DOHH2 (cell line): ENCODE results near the gene FAM83F.

ENCODE experiments used
- H3F3A ChIP-seq: fragments of 200-600 bp; sonication (generic), shearing (Covaris generic); 2 replicates; pipeline ENCODE4 v1.6.0; 2016; ENCODE audit warnings: antibody characterized with exemption, mild to moderate bottlenecking; ENCODE audit not compliant: control insufficient read depth, insufficient read depth
- H3K27ac ChIP-seq: fragments of 200-600 bp; sonication (generic); 2 replicates; pipeline ENCODE4 v1.5.1; 2014; ENCODE audit warnings: low read depth, mild to moderate bottlenecking, low read length, moderate library complexity
- H3K27me3 ChIP-seq: fragments of 200-600 bp; sonication (generic); 2 replicates; pipeline ENCODE4 v1.6.1; 2014; ENCODE audit warnings: mild to moderate bottlenecking, low read length, mixed read lengths; ENCODE audit not compliant: control insufficient read depth
- H3K36me3 ChIP-seq: fragments of 200-600 bp; sonication (generic); 2 replicates; pipeline ENCODE4 v1.6.1; 2014; ENCODE audit warnings: mild to moderate bottlenecking, low read length, moderate library complexity, mixed read lengths; ENCODE audit not compliant: control insufficient read depth
- H3K4me1 ChIP-seq: fragments of 200-600 bp; sonication (generic); 2 replicates; pipeline ENCODE4 v1.6.1; 2014; ENCODE audit warnings: mild to moderate bottlenecking, low read length, mixed read lengths; ENCODE audit not compliant: control insufficient read depth
- H3K4me2 ChIP-seq: fragments of 200-600 bp; sonication (generic); 2 replicates; pipeline ENCODE4 v1.6.0; 2014; ENCODE audit warnings: mild to moderate bottlenecking, low read length, moderate library complexity
- H3K4me3 ChIP-seq: fragments of 200-600 bp; sonication (generic); 2 replicates; pipeline ENCODE4 v1.5.1; 2014; ENCODE audit warnings: mild to moderate bottlenecking, low read length, mixed read lengths
- H3K79me2 ChIP-seq: fragments of 200-600 bp; sonication (generic); 2 replicates; pipeline ENCODE4 v1.6.1; 2014; ENCODE audit warnings: mild to moderate bottlenecking, low read length, mixed read lengths; ENCODE audit not compliant: control insufficient read depth
- H3K9me2 ChIP-seq: fragments of 200-600 bp; sonication (generic); replicated peaks from 2 replicates; pipeline ENCODE4 v1.6.1; 2014; ENCODE audit warnings: mild to moderate bottlenecking, low read length, mixed read lengths; ENCODE audit not compliant: control insufficient read depth
- H3K9me3 ChIP-seq: fragments of 200-600 bp; sonication (generic); 2 replicates; pipeline ENCODE4 v1.6.1; 2014; ENCODE audit warnings: antibody characterized with exemption, low read length, mixed read lengths; ENCODE audit not compliant: control insufficient read depth, insufficient read depth
- H4K20me1 ChIP-seq: fragments of 200-600 bp; sonication (generic); 2 replicates; pipeline ENCODE4 v1.6.0; 2014; ENCODE audit warnings: low read depth, mild to moderate bottlenecking, antibody characterized with exemption, low read length, moderate library complexity; ENCODE audit not compliant: control insufficient read depth, insufficient read depth
- EZH2phosphoT487 ChIP-seq: fragments of 200-600 bp; sonication (generic); IDR thresholded peaks from 2 replicates; pipeline ENCODE4 v1.6.1; 2017; ENCODE audit warnings: borderline replicate concordance, mild to moderate bottlenecking, antibody characterized with exemption, low read length, moderate library complexity, mixed read lengths
- TF ChIP-seq, protein P1 (sequence below): fragments of 200-600 bp; sonication (generic); IDR thresholded peaks from one replicate; pipeline ENCODE4 v1.5.1; 2014; ENCODE audit warnings: antibody characterized with exemption, mild to moderate bottlenecking, low read depth, low read length; ENCODE audit not compliant: poor library complexity, severe bottlenecking

The FAM83F gene

DNA sequence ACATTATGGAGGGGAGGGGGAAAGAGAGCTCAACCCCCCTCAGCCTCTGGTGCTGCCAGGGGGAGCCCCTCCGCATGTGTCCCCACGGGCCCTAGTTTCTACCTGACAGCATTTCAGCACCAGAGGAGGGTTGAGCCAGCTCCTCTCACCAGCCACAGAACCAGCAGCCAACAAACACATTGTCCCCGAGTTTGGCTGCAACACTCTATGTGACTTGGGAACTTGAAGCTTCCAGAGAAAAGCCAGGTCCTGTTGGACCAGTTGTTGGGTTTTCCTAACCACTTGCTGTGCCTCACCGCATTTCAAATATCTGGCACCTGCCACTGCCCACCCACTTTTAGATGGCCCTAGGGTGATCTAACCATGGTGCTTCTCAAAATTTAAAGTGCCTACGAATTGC is 21.1 kb upstream of the FAM83F start:
- Histone ChIP-seq H3K27me3 (peaks cover 40% of the 10 kb centered on the region), H3K79me2 (no peaks in the 10 kb centered on the region), H3F3A (no peaks in the 10 kb centered on the region), H3K9me3 (no peaks in the 10 kb centered on the region), H3K9me2 (no peaks in the 10 kb centered on the region), H3K4me3 (no peak overlapping the region), H4K20me1 (no peaks in the 10 kb centered on the region), H3K4me2 (no peak overlapping the region), H3K36me3 (no peaks in the 10 kb centered on the region), H3K4me1 (no peaks in the 10 kb centered on the region), H3K27ac (no peak overlapping the region)
- no peak for TF ChIP-seq EZH2phosphoT487

DNA sequence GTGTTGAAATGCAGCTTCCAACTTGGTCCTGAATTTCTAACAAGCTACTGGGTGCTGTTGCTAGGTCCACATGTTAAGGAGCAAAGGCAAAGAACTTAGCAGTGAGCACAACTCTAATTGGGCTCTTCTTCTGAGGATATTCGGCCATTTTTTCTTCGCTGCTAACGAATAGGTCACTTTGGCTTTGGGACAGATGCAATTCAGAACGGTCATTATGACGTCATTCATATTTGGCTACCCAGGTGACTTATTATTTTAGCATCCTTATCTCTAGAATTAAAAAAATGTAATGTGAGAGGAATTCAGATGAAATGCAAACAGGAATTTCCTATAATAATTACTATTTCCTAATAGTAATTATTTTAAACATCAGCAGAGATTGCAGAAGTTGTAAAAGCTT is 20.7 kb upstream of the FAM83F start:
- Histone ChIP-seq H3F3A (no peaks in the 10 kb centered on the region), H4K20me1 (no peaks in the 10 kb centered on the region), H3K9me2 (no peaks in the 10 kb centered on the region), H3K36me3 (no peaks in the 10 kb centered on the region), H3K4me2 (no peak overlapping the region), H3K9me3 (no peaks in the 10 kb centered on the region), H3K4me3 (no peak overlapping the region), H3K27ac (no peak overlapping the region), H3K4me1 (no peaks in the 10 kb centered on the region), H3K27me3 (peaks cover 36% of the 10 kb centered on the region), H3K79me2 (no peaks in the 10 kb centered on the region)
- no peak for TF ChIP-seq EZH2phosphoT487
- TF ChIP-seq, protein P1, sequence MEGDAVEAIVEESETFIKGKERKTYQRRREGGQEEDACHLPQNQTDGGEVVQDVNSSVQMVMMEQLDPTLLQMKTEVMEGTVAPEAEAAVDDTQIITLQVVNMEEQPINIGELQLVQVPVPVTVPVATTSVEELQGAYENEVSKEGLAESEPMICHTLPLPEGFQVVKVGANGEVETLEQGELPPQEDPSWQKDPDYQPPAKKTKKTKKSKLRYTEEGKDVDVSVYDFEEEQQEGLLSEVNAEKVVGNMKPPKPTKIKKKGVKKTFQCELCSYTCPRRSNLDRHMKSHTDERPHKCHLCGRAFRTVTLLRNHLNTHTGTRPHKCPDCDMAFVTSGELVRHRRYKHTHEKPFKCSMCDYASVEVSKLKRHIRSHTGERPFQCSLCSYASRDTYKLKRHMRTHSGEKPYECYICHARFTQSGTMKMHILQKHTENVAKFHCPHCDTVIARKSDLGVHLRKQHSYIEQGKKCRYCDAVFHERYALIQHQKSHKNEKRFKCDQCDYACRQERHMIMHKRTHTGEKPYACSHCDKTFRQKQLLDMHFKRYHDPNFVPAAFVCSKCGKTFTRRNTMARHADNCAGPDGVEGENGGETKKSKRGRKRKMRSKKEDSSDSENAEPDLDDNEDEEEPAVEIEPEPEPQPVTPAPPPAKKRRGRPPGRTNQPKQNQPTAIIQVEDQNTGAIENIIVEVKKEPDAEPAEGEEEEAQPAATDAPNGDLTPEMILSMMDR = no peak

DNA sequence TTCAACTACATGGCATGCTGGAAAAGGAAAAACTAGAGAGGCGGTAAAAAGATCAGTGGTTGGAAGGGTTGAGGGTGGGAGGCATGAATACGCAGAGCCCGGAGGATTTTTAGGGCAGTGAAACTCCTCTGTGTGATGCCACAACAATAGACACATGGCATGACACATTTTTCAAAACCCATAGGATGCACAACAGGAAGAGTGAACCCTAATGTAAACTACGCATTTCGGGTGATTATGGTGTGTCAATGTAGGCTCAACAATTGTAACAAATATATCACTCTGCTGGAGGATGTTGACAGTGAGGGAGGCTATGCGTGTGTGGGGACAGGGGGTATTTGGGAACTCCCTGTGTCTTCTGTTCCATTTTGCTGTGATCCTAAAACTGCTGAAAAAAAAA is 15.7 kb upstream of the FAM83F start:
- no peaks in the 10 kb centered on the region for H3K9me3 ChIP-seq
- H3K4me1 ChIP-seq = no peaks in the 10 kb centered on the region
- no peaks in the 10 kb centered on the region for H3K9me2 ChIP-seq
- no peak overlapping the region for H3K27ac ChIP-seq
- H3K79me2 ChIP-seq = no peaks in the 10 kb centered on the region
- H3K4me3 ChIP-seq = no peak overlapping the region
- H3F3A ChIP-seq = no peaks in the 10 kb centered on the region
- TF ChIP-seq, protein P1 = no peak
- TF ChIP-seq EZH2phosphoT487 = no peak
- no peaks in the 10 kb centered on the region for H4K20me1 ChIP-seq
- H3K27me3 ChIP-seq = peaks cover 34% of the 10 kb centered on the region
- H3K4me2 ChIP-seq = no peak overlapping the region
- H3K36me3 ChIP-seq = no peaks in the 10 kb centered on the region

DNA sequence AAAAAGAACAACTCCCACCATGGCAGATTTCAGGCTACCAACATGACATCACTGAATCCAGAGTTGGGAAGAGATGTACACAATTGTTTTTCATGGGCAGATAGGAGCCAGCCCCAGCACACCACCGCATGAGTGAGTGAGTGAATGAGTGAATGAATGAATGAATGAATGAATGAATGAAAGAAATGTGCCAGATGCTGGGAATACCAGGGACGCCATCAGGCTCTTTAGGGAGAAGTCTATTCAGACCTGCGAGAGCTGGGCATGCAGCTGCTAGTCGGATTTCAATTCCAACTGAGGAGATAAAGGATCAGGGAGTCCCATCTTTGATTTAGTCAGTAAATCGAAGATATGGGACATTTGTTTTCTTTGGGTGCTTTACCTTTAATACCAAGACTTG is 15.3 kb upstream of the FAM83F start:
- H3K27ac ChIP-seq = no peak overlapping the region
- no peak for TF ChIP-seq EZH2phosphoT487
- TF ChIP-seq, protein P1 = no peak

More for the DNA sequence above, 15.3 kb upstream of the FAM83F start:
- Histone ChIP-seq H3K27me3 (peaks cover 34% of the 10 kb centered on the region), H3K79me2 (no peaks in the 10 kb centered on the region), H3K4me1 (no peaks in the 10 kb centered on the region), H3K9me3 (no peaks in the 10 kb centered on the region), H3F3A (no peaks in the 10 kb centered on the region), H3K36me3 (no peaks in the 10 kb centered on the region), H3K9me2 (no peaks in the 10 kb centered on the region), H3K4me2 (no peak overlapping the region), H4K20me1 (no peaks in the 10 kb centered on the region), H3K4me3 (no peak overlapping the region)
